ENCODE measurements around the gene CD86. TPM values are rescaled to one million over a fixed set of nuclear protein-coding genes. Genes with fewer than 3 reads are reported as not detected.
A peak's percentile ranks its signal among the peaks of the same experiment; 100 is the strongest.
"Not testable (repeated sequence)": the region's sequence is repeated elsewhere in the genome, so short reads cannot be mapped to it uniquely, and the experiment has no call there.

CD86 gene
- polyA plus RNA-seq (2013, experiment 1 of 2; ENCODE audit: insufficient read length), result not detected
- polyA plus RNA-seq (2013, experiment 2 of 2; ENCODE audit: insufficient read length), result 0.11 TPM

- no peak for DNase-seq
These were observed at the start of gene CD86 for GRCh38 chr3:122055215-122055614. Gene CD86 (plus strand): TSS chr3:122055362. CDS start chr3:122055490, 128 bp downstream.

- DNase-seq, result no peak
These were observed 48.9 kb upstream of the CD86 start for GRCh38 chr3:122006267-122006666.

GRCh38 chr3:122008166-122008565 is 47.0 kb upstream of the CD86 start:
- DNase-seq, result no peak

- no peak for DNase-seq
These were observed 44.7 kb upstream of the CD86 start for GRCh38 chr3:122010506-122010905.

GRCh38 chr3:122011396-122011795 is 43.8 kb upstream of the CD86 start:
- no peak for DNase-seq

GRCh38 chr3:122012821-122013220 is 42.3 kb upstream of the CD86 start:
- no peak for DNase-seq

GRCh38 chr3:122013448-122013925 is 41.7 kb upstream of the CD86 start:
- DNase-seq, result no peak

- DNase-seq, result no peak
These were observed 40.4 kb upstream of the CD86 start for GRCh38 chr3:122014741-122015140.

- DNase-seq, result no peak
These were observed 35.7 kb upstream of the CD86 start for GRCh38 chr3:122019493-122019892.

- DNase-seq, result no peak
These were observed 34.1 kb upstream of the CD86 start for GRCh38 chr3:122021037-122021436.

GRCh38 chr3:122021811-122022401 is 33.3 kb upstream of the CD86 start, which contains the start of gene ILDR1:
Gene ILDR1 (minus strand): TSS chr3:122022247. CDS start chr3:122022077, 170 bp downstream.
- no peak for DNase-seq

GRCh38 chr3:122023335-122023910 is 31.7 kb upstream of the CD86 start:
- no peak for DNase-seq

- no peak for DNase-seq
These were observed 30.4 kb upstream of the CD86 start for GRCh38 chr3:122024800-122025199.

- no peak for DNase-seq
These were observed 29.9 kb upstream of the CD86 start for GRCh38 chr3:122025296-122025695.

GRCh38 chr3:122030381-122031122 is 24.6 kb upstream of the CD86 start:
- DNase-seq, result peak; percentile 3

- DNase-seq, result no peak
These were observed 24.1 kb upstream of the CD86 start for GRCh38 chr3:122031123-122031468.

- no peak for DNase-seq
These were observed 22.6 kb upstream of the CD86 start for GRCh38 chr3:122032531-122032930.

- no peak for DNase-seq
These were observed 22.1 kb upstream of the CD86 start for GRCh38 chr3:122033023-122033422.

- DNase-seq, result not testable (repeated sequence)
These were observed 7.9 kb upstream of the CD86 start for GRCh38 chr3:122047296-122047695.

GRCh38 chr3:122047773-122048172 is 7.4 kb upstream of the CD86 start:
- not testable (repeated sequence) for DNase-seq

GRCh38 chr3:122052968-122053367 is 2.2 kb upstream of the CD86 start:
- no peak for DNase-seq

GRCh38 chr3:122057671-122058070 is 2.5 kb downstream of the CD86 start:
- DNase-seq, result no peak

GRCh38 chr3:122058294-122058693 is 3.1 kb downstream of the CD86 start:
- no peak for DNase-seq
